GM20000 (cell line): ENCODE results near the gene KRT9.
"Not testable (repeated sequence)": the region's sequence is repeated elsewhere in the genome, so short reads cannot be mapped to it uniquely, and the experiment has no call there.

Experiments
- DNase-seq: peaks from one replicate; pipeline ENCODE4 v3.0.0; 2012; ENCODE audit warnings: low spot score
- CTCF ChIP-seq: IDR thresholded peaks from 2 replicates; pipeline ENCODE4 v1.5.1; 2012; ENCODE audit warnings: mild to moderate bottlenecking, control low read depth; ENCODE audit errors: extremely low read depth, missing control alignments

Gene KRT9

GRCh38 chr17:41547921-41548843, 23.7 kb downstream of the KRT9 start:
- DNase-seq = no peak
- TF ChIP-seq CTCF = no peak

- TF ChIP-seq CTCF = no peak
- DNase-seq = no peak
These were observed 24.4 kb downstream of the KRT9 start for GRCh38 chr17:41547378-41547841.

GRCh38 chr17:41546819-41547218, 25.0 kb downstream of the KRT9 start:
- TF ChIP-seq CTCF = no peak
- DNase-seq = no peak

GRCh38 chr17:41545829-41546410, 25.9 kb downstream of the KRT9 start:
- no peak for TF ChIP-seq CTCF
- DNase-seq = no peak

- no peak for DNase-seq
These were observed 26.9 kb downstream of the KRT9 start for GRCh38 chr17:41544935-41545334.

GRCh38 chr17:41544491-41544892, 27.4 kb downstream of the KRT9 start:
- no peak for TF ChIP-seq CTCF
- DNase-seq = no peak

More at GRCh38 chr17:41544935-41545334, 26.9 kb downstream of the KRT9 start:
- no peak for TF ChIP-seq CTCF

- DNase-seq = not testable (repeated sequence)
These were observed 29.1 kb downstream of the KRT9 start for GRCh38 chr17:41542786-41543185.
